ENCODE results near the gene GALNT8.

DNA sequence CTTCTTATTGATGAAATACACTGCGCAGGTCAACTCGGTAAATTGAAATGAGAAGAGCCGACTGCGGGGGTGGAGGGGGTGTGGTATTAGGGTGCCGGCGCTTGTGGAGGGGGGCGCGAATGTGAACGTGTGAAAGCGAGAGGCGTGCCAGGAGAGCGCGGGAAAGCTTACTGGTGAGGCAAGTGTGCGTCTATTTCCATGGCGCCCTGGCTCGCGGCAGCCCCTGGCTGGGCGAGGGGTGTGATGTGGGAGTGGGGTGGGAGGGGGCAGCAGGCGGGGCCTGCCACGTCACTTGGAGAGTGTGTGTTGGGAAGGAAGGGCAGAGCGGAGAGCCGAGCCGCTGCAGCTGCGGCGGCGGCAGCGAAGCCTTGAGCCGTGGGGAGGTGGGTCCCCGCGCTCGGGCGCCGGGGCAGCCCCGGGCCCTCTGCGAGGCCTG lies 88.8 kb downstream of the GALNT8 start:
- no peak for TF ChIP-seq THRB (CRISPR knock-in tag; conservative IDR thresholded peaks at IDR 0.05)
- TF ChIP-seq SPI1 (IDR thresholded peaks at IDR 0.05; ENCODE audit: borderline replicate concordance, low read depth, low read length): no peak
- no peak for TF ChIP-seq E2F4 (CRISPR knock-in tag; IDR thresholded peaks at IDR 0.05; ENCODE audit: low read depth)
- TF ChIP-seq PTRF (tag; IDR thresholded peaks at IDR 0.05): no peak
- TF ChIP-seq ZNF778 (CRISPR knock-in tag; IDR thresholded peaks at IDR 0.05): no peak
- no peak for TF ChIP-seq SAFB2 (IDR thresholded peaks at IDR 0.05; ENCODE audit: borderline replicate concordance, low read depth, low read length, severe bottlenecking)
- no peak for TF ChIP-seq POLR2A (conservative IDR thresholded peaks at IDR 0.05)
- TF ChIP-seq MAX (CRISPR knock-in tag; IDR thresholded peaks at IDR 0.05): no peak

Data from K562 (cell line).